GM19395 (cell line): ENCODE results near the gene IRX2.

Source experiments
- ATAC-seq: cut with Tn5 transposase; IDR thresholded peaks from one replicate; pipeline ENCODE4 v1.9.1; 2021; ENCODE audit warnings: mild to moderate bottlenecking, moderate library complexity; ENCODE audit not compliant: unreplicated experiment

The IRX2 gene

GRCh38 chr5:2742921-2743679 lies 8.4 kb downstream of the IRX2 start:
- ATAC-seq: no peak

- ATAC-seq: no peak
These were observed 9.5 kb downstream of the IRX2 start for GRCh38 chr5:2741956-2742355.

- no peak for ATAC-seq
These were observed 10.5 kb downstream of the IRX2 start for GRCh38 chr5:2740876-2741555.

- ATAC-seq: no peak
These were observed 11.2 kb downstream of the IRX2 start for GRCh38 chr5:2740051-2740875.

- ATAC-seq: no peak
These were observed 12.0 kb downstream of the IRX2 start for GRCh38 chr5:2739360-2740050.

- no peak for ATAC-seq
These were observed 12.6 kb downstream of the IRX2 start for GRCh38 chr5:2738700-2739359.

- ATAC-seq: no peak
These were observed 13.2 kb downstream of the IRX2 start for GRCh38 chr5:2738156-2738699.

GRCh38 chr5:2737273-2738155 lies 14.0 kb downstream of the IRX2 start:
- no peak for ATAC-seq

GRCh38 chr5:2736872-2737271 lies 14.6 kb downstream of the IRX2 start:
- ATAC-seq: no peak

GRCh38 chr5:2735996-2736395 lies 15.5 kb downstream of the IRX2 start:
- no peak for ATAC-seq

- no peak for ATAC-seq
These were observed 18.6 kb downstream of the IRX2 start for GRCh38 chr5:2732850-2733249.

GRCh38 chr5:2732004-2732403 lies 19.5 kb downstream of the IRX2 start:
- ATAC-seq: no peak

GRCh38 chr5:2729189-2729588 lies 22.3 kb downstream of the IRX2 start:
- ATAC-seq: no peak

GRCh38 chr5:2727550-2727949 lies 23.9 kb downstream of the IRX2 start:
- no peak for ATAC-seq

GRCh38 chr5:2725980-2726765 lies 25.3 kb downstream of the IRX2 start:
- no peak for ATAC-seq

GRCh38 chr5:2724831-2725230 lies 26.6 kb downstream of the IRX2 start:
- ATAC-seq: no peak

GRCh38 chr5:2724031-2724581 lies 27.4 kb downstream of the IRX2 start:
- no peak for ATAC-seq

GRCh38 chr5:2722901-2723300 lies 28.6 kb downstream of the IRX2 start:
- ATAC-seq: no peak
